LNCaP clone FGC (cell line): ENCODE results near the gene AMBRA1.

ENCODE experiments used
- DNase-seq: peaks from one replicate; pipeline ENCODE4 v3.0.0-alpha.2; 2011; ENCODE audit warnings: low read depth
- H3K4me3 ChIP-seq: 2 replicates; pipeline ENCODE4 v1.5.1; 2011; ENCODE audit warnings: mild to moderate bottlenecking, low read depth, low read length, control low read depth
- CTCF ChIP-seq: IDR thresholded peaks from 2 replicates; pipeline ENCODE4 v1.5.1; 2012; ENCODE audit warnings: mild to moderate bottlenecking; ENCODE audit not compliant: control insufficient read depth, insufficient read depth; ENCODE audit errors: extremely low read depth

Gene AMBRA1, protein sequence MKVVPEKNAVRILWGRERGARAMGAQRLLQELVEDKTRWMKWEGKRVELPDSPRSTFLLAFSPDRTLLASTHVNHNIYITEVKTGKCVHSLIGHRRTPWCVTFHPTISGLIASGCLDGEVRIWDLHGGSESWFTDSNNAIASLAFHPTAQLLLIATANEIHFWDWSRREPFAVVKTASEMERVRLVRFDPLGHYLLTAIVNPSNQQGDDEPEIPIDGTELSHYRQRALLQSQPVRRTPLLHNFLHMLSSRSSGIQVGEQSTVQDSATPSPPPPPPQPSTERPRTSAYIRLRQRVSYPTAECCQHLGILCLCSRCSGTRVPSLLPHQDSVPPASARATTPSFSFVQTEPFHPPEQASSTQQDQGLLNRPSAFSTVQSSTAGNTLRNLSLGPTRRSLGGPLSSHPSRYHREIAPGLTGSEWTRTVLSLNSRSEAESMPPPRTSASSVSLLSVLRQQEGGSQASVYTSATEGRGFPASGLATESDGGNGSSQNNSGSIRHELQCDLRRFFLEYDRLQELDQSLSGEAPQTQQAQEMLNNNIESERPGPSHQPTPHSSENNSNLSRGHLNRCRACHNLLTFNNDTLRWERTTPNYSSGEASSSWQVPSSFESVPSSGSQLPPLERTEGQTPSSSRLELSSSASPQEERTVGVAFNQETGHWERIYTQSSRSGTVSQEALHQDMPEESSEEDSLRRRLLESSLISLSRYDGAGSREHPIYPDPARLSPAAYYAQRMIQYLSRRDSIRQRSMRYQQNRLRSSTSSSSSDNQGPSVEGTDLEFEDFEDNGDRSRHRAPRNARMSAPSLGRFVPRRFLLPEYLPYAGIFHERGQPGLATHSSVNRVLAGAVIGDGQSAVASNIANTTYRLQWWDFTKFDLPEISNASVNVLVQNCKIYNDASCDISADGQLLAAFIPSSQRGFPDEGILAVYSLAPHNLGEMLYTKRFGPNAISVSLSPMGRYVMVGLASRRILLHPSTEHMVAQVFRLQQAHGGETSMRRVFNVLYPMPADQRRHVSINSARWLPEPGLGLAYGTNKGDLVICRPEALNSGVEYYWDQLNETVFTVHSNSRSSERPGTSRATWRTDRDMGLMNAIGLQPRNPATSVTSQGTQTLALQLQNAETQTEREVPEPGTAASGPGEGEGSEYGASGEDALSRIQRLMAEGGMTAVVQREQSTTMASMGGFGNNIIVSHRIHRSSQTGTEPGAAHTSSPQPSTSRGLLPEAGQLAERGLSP (N-terminal part only)

DNA sequence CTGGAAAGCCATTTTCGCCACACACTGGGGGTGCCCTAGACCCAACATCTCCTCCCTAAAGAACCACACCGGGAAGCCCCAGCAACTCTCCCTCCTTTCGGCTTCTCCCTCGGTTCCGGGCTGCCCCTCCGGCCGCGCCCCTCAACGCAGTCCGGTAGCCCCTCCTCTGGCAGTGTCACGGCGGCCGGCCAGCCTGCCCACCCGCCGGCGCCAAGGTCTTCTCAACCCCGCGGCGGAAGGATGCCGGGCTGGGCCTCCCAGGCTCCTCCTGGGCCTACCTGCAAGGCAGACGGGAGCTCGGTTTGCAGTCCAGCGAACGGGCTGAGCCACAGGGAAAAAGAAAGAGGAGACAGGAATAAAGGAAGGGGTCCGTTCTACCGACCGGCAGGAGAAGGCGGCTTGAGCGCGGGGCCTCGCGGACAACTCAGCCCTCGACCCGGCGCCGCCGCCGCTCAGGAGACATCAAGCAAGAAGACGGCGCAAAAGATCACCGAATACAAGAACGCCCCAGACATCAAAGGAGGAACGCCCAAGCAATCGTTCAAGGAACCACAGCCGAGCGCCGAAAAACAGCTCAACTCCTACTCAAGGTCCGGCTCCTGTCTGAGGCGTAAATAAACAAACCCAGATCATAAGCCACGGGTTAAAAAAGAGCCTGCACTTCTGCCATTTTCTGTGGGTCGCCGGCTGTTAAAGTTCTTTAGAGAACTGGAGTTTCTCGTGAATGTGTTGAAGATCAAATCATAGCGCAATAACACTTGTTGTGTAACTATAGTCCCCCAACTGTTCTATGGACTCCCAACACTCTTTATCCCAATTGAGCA lies at the start of gene AMBRA1:
AMBRA1 (minus strand) TSS at position 474 of the 824 bp plus-strand sequence. CDS start 45,643 bp downstream, outside the sequence.
- peak within 1 kb of the TSS; percentile 99 for H3K4me3 ChIP-seq
- no peak for TF ChIP-seq CTCF
- peak; percentile 92 for DNase-seq

DNA sequence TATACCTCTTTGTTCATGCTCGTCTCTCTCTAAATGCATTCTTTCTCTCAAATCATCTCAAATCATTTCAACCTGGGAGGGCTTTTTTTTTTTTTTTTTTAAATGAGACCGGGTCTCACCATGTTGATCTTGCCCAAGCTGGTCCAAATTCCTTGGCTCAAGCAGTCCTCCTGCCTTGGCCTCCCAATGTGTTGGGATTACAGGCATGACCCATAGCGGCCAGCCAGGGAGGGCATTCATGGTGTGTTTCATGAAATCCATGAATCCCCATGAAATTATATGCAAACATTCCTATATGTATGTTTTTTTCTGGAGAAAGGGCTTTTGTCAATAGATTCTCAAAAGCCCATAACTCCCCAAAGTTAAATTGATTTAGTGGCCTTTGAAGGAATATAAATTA lies 49.7 kb upstream of the AMBRA1 start:
- TF ChIP-seq CTCF, result no peak
- DNase-seq, result no peak
- no peak overlapping the region for H3K4me3 ChIP-seq

- no peak for TF ChIP-seq CTCF
- no peak overlapping the region for H3K4me3 ChIP-seq
- DNase-seq, result no peak
These were observed 49.0 kb upstream of the AMBRA1 start for GRCh38 chr11:46642627-46643335.

GRCh38 chr11:46641639-46642038 lies 47.8 kb upstream of the AMBRA1 start:
- no peak for DNase-seq
- TF ChIP-seq CTCF, result no peak
- H3K4me3 ChIP-seq, result no peak overlapping the region

DNA sequence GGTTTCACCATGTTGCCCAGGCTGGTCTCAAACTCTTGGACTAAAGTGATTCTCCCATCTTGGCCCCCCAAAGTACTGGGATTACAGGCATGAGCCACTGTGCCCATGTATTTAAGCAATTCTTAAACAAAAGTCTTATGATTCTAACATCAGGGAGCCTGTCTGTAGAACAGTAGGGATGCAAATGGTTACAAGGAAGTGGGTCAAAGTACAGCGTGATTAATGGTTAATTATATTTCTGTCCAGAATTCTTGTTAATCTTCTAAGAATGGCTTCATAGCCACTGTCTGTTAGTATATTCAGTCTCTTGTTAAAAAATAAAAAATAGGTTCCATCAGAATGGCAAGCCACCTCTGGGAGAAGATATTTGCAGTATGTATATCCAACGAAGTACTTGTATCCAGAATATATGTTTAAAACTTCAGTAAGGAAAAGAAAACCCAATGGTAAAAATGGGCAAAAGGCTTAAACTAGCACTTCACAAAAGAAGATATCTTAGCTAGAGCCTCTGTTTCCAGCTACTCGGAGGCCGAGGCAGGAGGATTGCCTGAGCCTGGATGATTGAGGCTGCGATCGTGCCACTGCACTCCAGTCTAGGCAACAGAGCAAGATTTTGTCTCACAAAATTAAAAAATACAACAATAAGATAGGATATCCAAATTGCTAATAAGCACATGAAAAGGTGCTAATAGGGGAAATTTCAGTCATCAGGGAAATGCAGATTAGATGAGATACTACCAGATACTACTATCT lies 46.4 kb upstream of the AMBRA1 start:
- no peak for TF ChIP-seq CTCF
- H3K4me3 ChIP-seq, result no peak overlapping the region
- DNase-seq, result no peak
